Stimulated activated CD4-positive, alpha-beta T cell treated with anti-CD3 and anti-CD28 coated beads, Interleukin-1b, Interleukin-23, amount 100 ng/mL, for 24 hours (primary cell): ENCODE data around the gene LPAR1.

Experiments
- DNase-seq, 4 experiments: peaks; one replicate each; pipeline ENCODE4 v3.0.0-alpha.2; 2020; ENCODE audit warnings: low read depth in 4 of 4, low spot score in 1 of 4

The LPAR1 gene

GRCh38 chr9:110922145-110922544 lies 116.1 kb downstream of the LPAR1 start:
- DNase-seq, result no peak

GRCh38 chr9:110921705-110922104 lies 116.6 kb downstream of the LPAR1 start:
- no peak for DNase-seq

- no peak for DNase-seq
Observed at GRCh38 chr9:110919609-110920008, 118.7 kb downstream of the LPAR1 start.

GRCh38 chr9:110919050-110919435 lies 119.2 kb downstream of the LPAR1 start:
- DNase-seq, result no peak

- no peak for DNase-seq
Observed at GRCh38 chr9:110918316-110919049, 119.8 kb downstream of the LPAR1 start.

- no peak for DNase-seq
Observed at GRCh38 chr9:110916403-110916802, 121.9 kb downstream of the LPAR1 start.

GRCh38 chr9:110912419-110913291 lies 125.6 kb downstream of the LPAR1 start:
- no peak for DNase-seq

- no peak for DNase-seq
Observed at GRCh38 chr9:110911659-110912418, 126.4 kb downstream of the LPAR1 start.

GRCh38 chr9:110908894-110909293 lies 129.4 kb downstream of the LPAR1 start:
- DNase-seq, result no peak

GRCh38 chr9:110900917-110901316 lies 137.4 kb downstream of the LPAR1 start:
- DNase-seq, result no peak

- no peak for DNase-seq
Observed at GRCh38 chr9:110900456-110900855, 137.8 kb downstream of the LPAR1 start.

- no peak for DNase-seq
Observed at GRCh38 chr9:110898866-110899265, 139.4 kb downstream of the LPAR1 start.

- DNase-seq, result no peak
Observed at GRCh38 chr9:110898358-110898757, 139.9 kb downstream of the LPAR1 start.

- no peak for DNase-seq
Observed at GRCh38 chr9:110897943-110898342, 140.3 kb downstream of the LPAR1 start.

- DNase-seq, result no peak
Observed at GRCh38 chr9:110895147-110895905, 142.9 kb downstream of the LPAR1 start.

- no peak for DNase-seq
Observed at GRCh38 chr9:110894731-110895130, 143.5 kb downstream of the LPAR1 start.

GRCh38 chr9:110892689-110893088 lies 145.6 kb downstream of the LPAR1 start:
- DNase-seq, result no peak

- no peak for DNase-seq
Observed at GRCh38 chr9:110891760-110892159, 146.5 kb downstream of the LPAR1 start.

GRCh38 chr9:110890416-110890815 lies 147.9 kb downstream of the LPAR1 start:
- no peak for DNase-seq

- no peak for DNase-seq
Observed at GRCh38 chr9:110887276-110887675, 151.0 kb downstream of the LPAR1 start.

- DNase-seq, result no peak
Observed at GRCh38 chr9:110886832-110887231, 151.4 kb downstream of the LPAR1 start.
